Esophagus squamous epithelium (tissue), 4 donors: ENCODE measurements around the gene FAM20A.

Experiments used
- CTCF ChIP-seq, 6 experiments: fragments of 450-650 bp in 4 of 6; fragments of 200-600 bp in 2 of 6; sonication (generic) in 2 of 6; IDR thresholded peaks; one replicate each; pipeline ENCODE4 v1.5.1; 2016 to 2019; ENCODE audit warnings: antibody characterized with exemption in 6 of 6, mild to moderate bottlenecking in 4 of 6, moderate library complexity in 4 of 6
- POLR2A ChIP-seq, 4 donors: fragments of 450-650 bp; IDR thresholded peaks; one replicate each; pipeline ENCODE4 v1.6.1; 2017; ENCODE audit warnings: antibody characterized with exemption in 4 of 4, mild to moderate bottlenecking in 4 of 4, moderate library complexity in 3 of 4

- TF ChIP-seq CTCF (IDR thresholded peaks at IDR 0.05), result no peak
- no peak for TF ChIP-seq POLR2A (IDR thresholded peaks at IDR 0.05)
Observed at GRCh38 chr17:68611353-68612208, 10.4 kb upstream of the FAM20A start.
